ENCODE results near the gene FKBP15. TPM values are rescaled to one million over a fixed set of nuclear protein-coding genes. Genes with fewer than 3 reads are reported as not detected.

Gene FKBP15
- total RNA-seq, 1 experiment from 2014 or later: 18.5 TPM

- DNase-seq: no peak
- H3K4ac ChIP-seq (ENCODE audit: low read depth, low read length): no peak overlapping the region
- H4K91ac ChIP-seq (ENCODE audit: insufficient read length, low read depth, low read length): no peak overlapping the region
- H4K5ac ChIP-seq (ENCODE audit: insufficient read length, low read depth, low read length): no peak overlapping the region
- no peak overlapping the region for H3K18ac ChIP-seq (ENCODE audit: insufficient read length, low read depth, low read length)
- Mint-ChIP-seq H3K27me3 (ENCODE audit: low read depth) (no peaks in the 10 kb centered on the region), H3K9me3 (no peaks in the 10 kb centered on the region), H3K36me3 (ENCODE audit: insufficient read depth in 1 of 3, low read depth in 3 of 3) (peaks cover 22 to 71% (median 41%) of the 10 kb centered on the region in 3 experiments; a peak in 6 of 7 replicates), H3K4me3 (no peak overlapping the region), H3K27ac (peak overlapping the region in 1 of 3 experiments; percentile 42; a peak in 1 of 7 replicates), H3K4me1 (peaks cover 5% of the 10 kb centered on the region in 2 experiments)
- no peaks in the 10 kb centered on the region for H4K20me1 ChIP-seq (ENCODE audit: control insufficient read depth, insufficient read depth, insufficient read length)
- no CpG with 5 or more reads among the region's 4 CpGs for WGBS (ENCODE audit: extremely low coverage, insufficient read length, low lambda C conversion rate)
- no peaks in the 10 kb centered on the region; the same call in 1 of the 2 replicates for H3K4me1 ChIP-seq (ENCODE audit: insufficient read depth, low read length)
- H3K27ac ChIP-seq (ENCODE audit: insufficient read length, low read depth, low read length): no peak overlapping the region
- no peak overlapping the region for H4K8ac ChIP-seq (replicated peaks; ENCODE audit: insufficient read length, low read depth, low read length)
- no peak overlapping the region for H3K4me2 ChIP-seq (ENCODE audit: insufficient read depth, insufficient read length, low read length)
- H2BK20ac ChIP-seq (ENCODE audit: low read depth, low read length, poor library complexity, severe bottlenecking): no peak overlapping the region
- no peak overlapping the region for H2AK5ac ChIP-seq (ENCODE audit: insufficient read length, low read length)
- no peak overlapping the region for H2BK12ac ChIP-seq (ENCODE audit: insufficient read length, low read depth, low read length)
- H2BK120ac ChIP-seq (ENCODE audit: low read depth, low read length, poor library complexity, severe bottlenecking): no peak overlapping the region
- no peaks in the 10 kb centered on the region for H3K79me2 ChIP-seq (ENCODE audit: insufficient read depth, low read length)
- H3K27me3 ChIP-seq (ENCODE audit: insufficient read depth, low read length): no peaks in the 10 kb centered on the region
- no peak overlapping the region for H2BK5ac ChIP-seq (ENCODE audit: insufficient read length, low read length)
- H3K56ac ChIP-seq (ENCODE audit: insufficient read length, low read depth, low read length): no peak overlapping the region
- no peak overlapping the region for H3T11ph ChIP-seq (ENCODE audit: low read length)
- H2AFZ ChIP-seq (ENCODE audit: low read length): no peak overlapping the region
- no peak overlapping the region for H3K9ac ChIP-seq (ENCODE audit: extremely low read depth, insufficient read length, low read length)
- no peaks in the 10 kb centered on the region for H3K9me3 ChIP-seq (ENCODE audit: control insufficient read depth, low read depth, low read length)
- H3K23me2 ChIP-seq (ENCODE audit: insufficient read length, low read depth, low read length, poor library complexity, severe bottlenecking): no peaks in the 10 kb centered on the region
- no peak overlapping the region for H3K23ac ChIP-seq (ENCODE audit: insufficient read length, low read depth, low read length)
- no peak for TF ChIP-seq CTCF (conservative IDR thresholded peaks at IDR 0.05)
- no peaks in the 10 kb centered on the region for H3K79me1 ChIP-seq (ENCODE audit: insufficient read depth, low read depth, low read length, poor library complexity, severe bottlenecking)
- no peak overlapping the region for H3K14ac ChIP-seq (ENCODE audit: insufficient read depth, low read length)
- no peak overlapping the region for H2BK15ac ChIP-seq (ENCODE audit: low read depth, low read length)
These were observed 55.0 kb downstream of the FKBP15 start for GRCh38 chr9:113166039-113166438.
